ENCODE measurements around the gene ANTXR2. TPM values are rescaled to one million over a fixed set of nuclear protein-coding genes. Genes with fewer than 3 reads are reported as not detected.
"Not testable (repeated sequence)": the region's sequence is repeated elsewhere in the genome, so short reads cannot be mapped to it uniquely, and the experiment has no call there.

The ANTXR2 gene
- total RNA-seq, 1 donor from 2014 or later = 61.7 TPM

DNA sequence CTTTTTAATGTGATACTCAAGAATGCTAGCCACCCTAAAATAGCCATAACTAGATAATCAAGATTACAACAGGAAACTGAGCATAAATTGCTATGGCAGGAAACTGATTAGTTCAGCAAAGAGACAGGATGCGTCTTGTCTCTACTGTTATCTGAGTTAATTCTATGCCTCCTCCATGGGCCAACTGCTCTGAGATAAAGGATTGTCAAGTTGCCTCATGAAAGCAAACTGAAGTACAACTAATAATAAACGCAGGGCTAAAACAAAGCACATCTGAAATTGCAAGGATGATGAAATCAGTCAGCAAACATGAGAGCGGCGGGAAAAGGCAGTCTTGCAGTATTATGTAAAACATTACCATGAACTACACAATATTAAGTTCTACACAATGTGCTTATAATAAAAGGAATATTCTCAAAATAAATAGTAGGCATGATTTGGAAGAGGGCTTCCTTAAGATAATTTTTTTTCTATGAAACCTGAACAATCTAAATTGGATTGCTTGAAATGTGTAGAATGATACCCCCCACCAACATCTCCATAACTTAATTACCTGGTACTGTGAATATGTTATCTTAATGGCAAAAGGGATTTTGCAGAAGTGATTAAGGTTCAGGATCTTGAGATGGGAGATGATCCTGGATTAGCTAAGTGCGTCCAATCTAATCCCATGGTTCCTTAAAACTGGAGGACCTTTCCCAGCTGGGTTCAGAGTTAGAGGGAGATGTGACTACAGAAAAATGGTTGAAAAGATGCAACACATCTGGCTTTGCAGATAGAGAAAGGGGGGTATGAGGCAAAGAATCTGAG lies 65.9 kb downstream of the ANTXR2 start:
- peaks cover 35% of the 10 kb centered on the region for H3K36me3 Mint-ChIP-seq

DNA sequence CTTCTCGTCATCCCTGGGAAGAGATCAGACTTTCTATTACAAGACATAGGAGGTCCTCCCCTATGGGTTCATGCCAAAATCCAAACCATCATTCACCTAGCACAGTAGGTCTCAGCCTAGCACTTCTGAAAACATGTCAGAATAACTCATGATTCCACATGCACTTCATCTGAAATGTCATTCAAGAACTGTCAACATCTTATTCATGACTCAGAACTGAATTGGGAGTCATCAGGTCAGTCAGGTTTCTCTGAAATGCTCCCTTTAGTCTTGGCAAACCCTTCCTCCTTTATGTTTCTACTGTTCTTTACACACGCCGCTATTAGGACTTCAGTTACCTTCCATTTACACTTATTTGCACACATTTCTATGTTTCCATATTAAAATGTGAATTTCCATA lies 67.2 kb downstream of the ANTXR2 start:
- TF ChIP-seq, protein P1, sequence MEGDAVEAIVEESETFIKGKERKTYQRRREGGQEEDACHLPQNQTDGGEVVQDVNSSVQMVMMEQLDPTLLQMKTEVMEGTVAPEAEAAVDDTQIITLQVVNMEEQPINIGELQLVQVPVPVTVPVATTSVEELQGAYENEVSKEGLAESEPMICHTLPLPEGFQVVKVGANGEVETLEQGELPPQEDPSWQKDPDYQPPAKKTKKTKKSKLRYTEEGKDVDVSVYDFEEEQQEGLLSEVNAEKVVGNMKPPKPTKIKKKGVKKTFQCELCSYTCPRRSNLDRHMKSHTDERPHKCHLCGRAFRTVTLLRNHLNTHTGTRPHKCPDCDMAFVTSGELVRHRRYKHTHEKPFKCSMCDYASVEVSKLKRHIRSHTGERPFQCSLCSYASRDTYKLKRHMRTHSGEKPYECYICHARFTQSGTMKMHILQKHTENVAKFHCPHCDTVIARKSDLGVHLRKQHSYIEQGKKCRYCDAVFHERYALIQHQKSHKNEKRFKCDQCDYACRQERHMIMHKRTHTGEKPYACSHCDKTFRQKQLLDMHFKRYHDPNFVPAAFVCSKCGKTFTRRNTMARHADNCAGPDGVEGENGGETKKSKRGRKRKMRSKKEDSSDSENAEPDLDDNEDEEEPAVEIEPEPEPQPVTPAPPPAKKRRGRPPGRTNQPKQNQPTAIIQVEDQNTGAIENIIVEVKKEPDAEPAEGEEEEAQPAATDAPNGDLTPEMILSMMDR (IDR thresholded peaks at IDR 0.05; ENCODE audit: unreplicated experiment) = no peak
- H3K27me3 Mint-ChIP-seq (ENCODE audit: low read depth) = no peaks in the 10 kb centered on the region
- H3K9me3 Mint-ChIP-seq = peaks cover 10% of the 10 kb centered on the region
- peaks cover 38% of the 10 kb centered on the region for H3K36me3 Mint-ChIP-seq
- H3K4me3 Mint-ChIP-seq = no peak overlapping the region
- DNase-seq (ENCODE audit: low spot score in 2 of 2, unreplicated experiment in 2 of 2) = no peak
- no peak overlapping the region for H3K27ac Mint-ChIP-seq
- peaks cover 10% of the 10 kb centered on the region for H3K4me1 Mint-ChIP-seq

More for the DNA sequence above, 65.9 kb downstream of the ANTXR2 start:
- H3K4me1 Mint-ChIP-seq = peaks cover 13% of the 10 kb centered on the region
- H3K27ac Mint-ChIP-seq = no peak overlapping the region
- H3K9me3 Mint-ChIP-seq = peaks cover 10% of the 10 kb centered on the region
- TF ChIP-seq, protein P1 (IDR thresholded peaks at IDR 0.05; ENCODE audit: unreplicated experiment) = no peak
- DNase-seq (ENCODE audit: low spot score in 2 of 2, unreplicated experiment in 2 of 2) = no peak
- no peak overlapping the region for H3K4me3 Mint-ChIP-seq
- no peaks in the 10 kb centered on the region for H3K27me3 Mint-ChIP-seq (ENCODE audit: low read depth)

DNA sequence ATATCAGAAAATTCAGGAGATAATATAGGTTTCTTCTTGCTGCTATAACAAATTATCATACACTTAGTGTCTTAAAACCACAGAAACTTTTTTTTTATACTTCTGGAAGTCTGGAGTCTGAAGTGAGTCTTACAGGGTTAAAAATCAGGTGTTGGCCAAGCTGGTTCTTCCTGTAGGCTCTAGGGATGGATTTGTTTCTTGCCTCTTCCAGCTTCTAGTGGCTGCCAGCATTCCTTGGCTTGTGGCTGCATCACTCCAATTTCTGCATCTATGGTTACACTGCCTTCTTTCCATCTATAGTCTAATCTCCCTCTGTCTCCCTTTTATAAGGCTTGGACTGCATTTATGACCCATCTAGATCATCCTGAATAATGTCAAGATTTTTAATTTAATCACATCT lies 68.7 kb downstream of the ANTXR2 start:
- no peaks in the 10 kb centered on the region for H3K27me3 Mint-ChIP-seq (ENCODE audit: low read depth)
- TF ChIP-seq, protein P1 (IDR thresholded peaks at IDR 0.05; ENCODE audit: unreplicated experiment) = no peak
- H3K36me3 Mint-ChIP-seq = peaks cover 35% of the 10 kb centered on the region
- H3K27ac Mint-ChIP-seq = no peak overlapping the region
- H3K9me3 Mint-ChIP-seq = peaks cover 10% of the 10 kb centered on the region
- peaks cover 10% of the 10 kb centered on the region for H3K4me1 Mint-ChIP-seq
- H3K4me3 Mint-ChIP-seq = no peak overlapping the region
- DNase-seq (ENCODE audit: low spot score in 2 of 2, unreplicated experiment in 2 of 2) = no peak

- not testable (repeated sequence) for DNase-seq (ENCODE audit: low spot score in 2 of 2, unreplicated experiment in 2 of 2); H3K4me3 Mint-ChIP-seq; H3K27me3 Mint-ChIP-seq (ENCODE audit: low read depth); H3K27ac Mint-ChIP-seq
- Mint-ChIP-seq H3K36me3 (peaks cover 29% of the 10 kb centered on the region), H3K9me3 (peaks cover 10% of the 10 kb centered on the region), H3K4me1 (peaks cover 16% of the 10 kb centered on the region)
Observed at GRCh38 chr4:80002559-80002958, 70.5 kb downstream of the ANTXR2 start.

DNA sequence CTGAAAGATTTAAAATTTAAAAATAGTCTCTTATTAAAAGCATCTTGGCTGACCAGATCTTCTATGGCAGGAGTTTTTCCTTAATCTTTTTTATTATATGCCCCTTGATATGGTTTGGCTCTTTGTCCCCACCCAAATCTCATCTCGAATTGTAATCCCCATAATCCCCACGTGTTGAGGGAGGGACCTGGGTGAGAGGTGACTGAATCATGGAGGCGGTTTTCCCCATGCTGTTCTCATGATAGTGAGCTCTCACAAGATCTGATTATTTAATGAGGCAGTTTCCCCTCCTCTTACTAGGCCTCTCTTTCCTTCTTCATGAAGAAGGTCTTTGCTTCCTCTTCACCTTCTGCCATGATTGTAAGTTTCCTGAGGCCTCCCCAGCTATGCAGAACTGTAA lies 74.0 kb downstream of the ANTXR2 start:
- not testable (repeated sequence) for H3K27me3 Mint-ChIP-seq (ENCODE audit: low read depth); H3K27ac Mint-ChIP-seq; H3K9me3 Mint-ChIP-seq; DNase-seq (ENCODE audit: low spot score in 2 of 2, unreplicated experiment in 2 of 2); H3K4me3 Mint-ChIP-seq
- Mint-ChIP-seq H3K36me3 (peaks cover 10% of the 10 kb centered on the region), H3K4me1 (peaks cover 22% of the 10 kb centered on the region)

DNA sequence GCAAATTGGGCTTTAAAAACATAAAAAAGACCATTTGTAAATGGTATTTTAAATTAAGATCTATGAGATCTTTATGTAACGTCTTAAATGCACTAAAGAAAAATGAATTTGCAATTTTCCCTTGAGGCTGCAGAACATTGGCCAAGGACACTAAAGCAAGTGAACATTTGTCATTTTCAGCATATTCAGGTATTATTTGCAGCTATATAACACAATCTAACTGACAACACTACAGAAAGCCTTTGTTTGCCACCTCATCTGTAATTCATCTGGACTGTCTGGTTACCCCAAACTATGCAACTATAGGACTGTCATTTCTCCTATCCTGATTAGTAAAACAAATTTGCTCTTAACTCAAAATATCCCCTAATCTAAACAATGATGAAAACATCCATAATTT lies 74.8 kb downstream of the ANTXR2 start:
- TF ChIP-seq, protein P1 (IDR thresholded peaks at IDR 0.05; ENCODE audit: unreplicated experiment) = no peak
- peaks cover 9% of the 10 kb centered on the region for H3K36me3 Mint-ChIP-seq
- peak overlapping the region; percentile 37 for H3K27ac Mint-ChIP-seq
- no peak for DNase-seq (ENCODE audit: low spot score in 2 of 2, unreplicated experiment in 2 of 2)
- H3K9me3 Mint-ChIP-seq = no peaks in the 10 kb centered on the region
- H3K4me1 Mint-ChIP-seq = peaks cover 22% of the 10 kb centered on the region
- H3K4me3 Mint-ChIP-seq = no peak overlapping the region
- no peaks in the 10 kb centered on the region for H3K27me3 Mint-ChIP-seq (ENCODE audit: low read depth)

Measured in mesothelial cell of epicardium (in vitro differentiated cells).